Hepatocyte (in vitro differentiated cells): Measurements from ENCODE around the gene HOXD9. TPM values are rescaled to one million over a fixed set of nuclear protein-coding genes. Genes with fewer than 3 reads are reported as not detected.

Source experiments
- DNase-seq: peaks from one replicate; pipeline ENCODE4 v3.0.0-alpha.2; 2016; ENCODE audit warnings: low spot score
- H2AFZ ChIP-seq: fragments of 200-600 bp; sonication (generic); 2 replicates; pipeline ENCODE4 v1.6.0; 2016; ENCODE audit warnings: antibody characterized with exemption, mild to moderate bottlenecking
- H3K27ac ChIP-seq: fragments of 200-600 bp; sonication (generic); 2 replicates; pipeline ENCODE4 v1.5.1; 2016; ENCODE audit warnings: mild to moderate bottlenecking
- H3K27me3 ChIP-seq: fragments of 200-600 bp; sonication (generic); 2 replicates; pipeline ENCODE4 v1.6.1; 2016
- H3K36me3 ChIP-seq: fragments of 200-600 bp; sonication (generic); replicated peaks from 2 replicates; pipeline ENCODE4 v1.5.1; 2016; ENCODE audit warnings: low read depth; ENCODE audit not compliant: insufficient read depth
- H3K4me1 ChIP-seq: fragments of 200-600 bp; sonication (generic); 2 replicates; pipeline ENCODE4 v1.5.1; 2016; ENCODE audit warnings: mild to moderate bottlenecking, moderate library complexity; ENCODE audit not compliant: insufficient read depth
- H3K4me2 ChIP-seq: fragments of 200-600 bp; sonication (generic); 2 replicates; pipeline ENCODE4 v1.6.0; 2016
- H3K4me3 ChIP-seq: fragments of 200-600 bp; sonication (generic); 2 replicates; pipeline ENCODE4 v1.5.1; 2016; ENCODE audit warnings: mild to moderate bottlenecking
- H3K79me2 ChIP-seq: fragments of 200-600 bp; sonication (generic); 2 replicates; pipeline ENCODE4 v1.6.0; 2017; ENCODE audit warnings: mild to moderate bottlenecking
- H3K9me2 ChIP-seq: fragments of 200-600 bp; sonication (generic); replicated peaks from 2 replicates; pipeline ENCODE4 v1.6.0; 2017; ENCODE audit warnings: mild to moderate bottlenecking; ENCODE audit not compliant: insufficient read depth
- H3K9me3 ChIP-seq: fragments of 200-600 bp; sonication (generic); 2 replicates; pipeline ENCODE4 v1.5.1; 2016; ENCODE audit warnings: low read depth, mild to moderate bottlenecking
- H4K20me1 ChIP-seq: fragments of 200-600 bp; sonication (generic); 2 replicates; pipeline ENCODE4 v1.6.0; 2016; ENCODE audit warnings: mild to moderate bottlenecking; ENCODE audit not compliant: insufficient read depth, poor library complexity, severe bottlenecking
- CTCF ChIP-seq: fragments of 200-600 bp; sonication (generic); IDR thresholded peaks from 2 replicates; pipeline ENCODE4 v1.5.1; 2016; ENCODE audit warnings: antibody characterized with exemption, mild to moderate bottlenecking; ENCODE audit not compliant: poor library complexity
- EZH2 ChIP-seq: fragments of 200-600 bp; sonication (generic); IDR thresholded peaks from 2 replicates; pipeline ENCODE4 v1.6.1; 2016; ENCODE audit warnings: antibody characterized with exemption, mild to moderate bottlenecking, borderline replicate concordance
- EZH2phosphoT487 ChIP-seq: fragments of 200-600 bp; sonication (generic); IDR thresholded peaks from one replicate; pipeline ENCODE4 v1.6.1; 2018; ENCODE audit warnings: antibody characterized with exemption, mild to moderate bottlenecking, low read depth, moderate library complexity; ENCODE audit not compliant: unreplicated experiment, severe bottlenecking
- WGBS: methylation state at CpG from one replicate; pipeline ENCODE4 v1.1.6; 2016; ENCODE audit warnings: low lambda C conversion rate; ENCODE audit errors: missing lambda C conversion rate; 5-methylcytosine and 5-hydroxymethylcytosine counted together
- polyA plus RNA-seq: library from polyadenylated mRNA; unstranded; fragments of >200 nt; fragmentation: Nextera tagmentation; extraction: Ambion mirVana; gene quantifications from 2 replicates; pipeline ENCODE4 v1.2.1, GENCODE V29; 2016
- total RNA-seq: library from RNA; depleted of rRNA; stranded (reverse); fragments of >200 nt; gene quantifications from 2 replicates; pipeline ENCODE4 v1.2.3, GENCODE V29; 2014

HOXD9 gene
- total and polyA plus RNA-seq, 2 experiments from 2014 or later: 2.9 to 4.7 TPM

GRCh38 chr2:176155356-176156044 lies 33.0 kb downstream of the HOXD9 start:
- Histone ChIP-seq H3K36me3 (no peaks in the 10 kb centered on the region), H3K79me2 (no peaks in the 10 kb centered on the region), H3K27ac (no peak overlapping the region), H3K27me3 (peaks cover 98% of the 10 kb centered on the region), H3K9me2 (no peaks in the 10 kb centered on the region), H3K4me3 (no peak overlapping the region), H4K20me1 (no peaks in the 10 kb centered on the region), H3K4me1 (peaks cover 17% of the 10 kb centered on the region), H2AFZ (no peak overlapping the region), H3K9me3 (no peaks in the 10 kb centered on the region), H3K4me2 (no peak overlapping the region)
- no peak for DNase-seq
- WGBS: 23% methylated on average over 6 of the region's 6 CpGs
- TF ChIP-seq CTCF (no peak), EZH2 (no peak), EZH2phosphoT487 (no peak)

DNA sequence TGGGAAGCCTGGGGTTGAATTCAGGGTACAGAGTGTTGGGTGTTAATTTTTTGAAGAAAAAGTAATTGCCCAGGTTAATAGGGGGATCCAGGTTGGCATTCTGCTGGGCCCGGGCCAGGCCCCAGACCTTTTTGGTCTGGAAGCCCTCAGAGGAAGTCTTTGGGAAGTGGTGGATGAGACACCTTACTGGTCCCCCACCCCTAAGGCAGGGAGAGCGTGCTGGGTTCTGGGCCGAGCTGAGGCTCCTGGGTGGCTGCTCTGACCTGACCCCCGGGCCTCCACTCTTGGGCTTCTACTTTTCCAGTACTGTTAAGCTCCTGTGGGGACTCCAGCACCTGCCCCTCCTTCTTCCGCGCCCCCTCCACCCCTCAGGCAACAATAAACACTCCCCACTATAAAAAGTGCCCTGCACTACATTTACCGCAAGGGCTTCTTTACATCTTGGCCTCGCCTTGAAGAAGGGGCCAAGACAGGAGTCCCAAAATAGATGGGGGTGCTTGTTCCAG lies 33.8 kb downstream of the HOXD9 start:
- no peaks in the 10 kb centered on the region for H3K9me3 ChIP-seq
- TF ChIP-seq EZH2: no peak
- TF ChIP-seq EZH2phosphoT487: no peak
- no peak for TF ChIP-seq CTCF
- no peaks in the 10 kb centered on the region for H4K20me1 ChIP-seq
- no peak overlapping the region for H2AFZ ChIP-seq
- H3K4me2 ChIP-seq: no peak overlapping the region
- H3K27me3 ChIP-seq: peaks cover 98% of the 10 kb centered on the region
- H3K79me2 ChIP-seq: no peaks in the 10 kb centered on the region
- H3K9me2 ChIP-seq: no peaks in the 10 kb centered on the region
- no peak overlapping the region for H3K27ac ChIP-seq
- peaks cover 20% of the 10 kb centered on the region for H3K4me1 ChIP-seq
- no peaks in the 10 kb centered on the region for H3K36me3 ChIP-seq
- no peak overlapping the region for H3K4me3 ChIP-seq
- no peak for DNase-seq
- 26% methylated on average over 8 of the region's 8 CpGs for WGBS

DNA sequence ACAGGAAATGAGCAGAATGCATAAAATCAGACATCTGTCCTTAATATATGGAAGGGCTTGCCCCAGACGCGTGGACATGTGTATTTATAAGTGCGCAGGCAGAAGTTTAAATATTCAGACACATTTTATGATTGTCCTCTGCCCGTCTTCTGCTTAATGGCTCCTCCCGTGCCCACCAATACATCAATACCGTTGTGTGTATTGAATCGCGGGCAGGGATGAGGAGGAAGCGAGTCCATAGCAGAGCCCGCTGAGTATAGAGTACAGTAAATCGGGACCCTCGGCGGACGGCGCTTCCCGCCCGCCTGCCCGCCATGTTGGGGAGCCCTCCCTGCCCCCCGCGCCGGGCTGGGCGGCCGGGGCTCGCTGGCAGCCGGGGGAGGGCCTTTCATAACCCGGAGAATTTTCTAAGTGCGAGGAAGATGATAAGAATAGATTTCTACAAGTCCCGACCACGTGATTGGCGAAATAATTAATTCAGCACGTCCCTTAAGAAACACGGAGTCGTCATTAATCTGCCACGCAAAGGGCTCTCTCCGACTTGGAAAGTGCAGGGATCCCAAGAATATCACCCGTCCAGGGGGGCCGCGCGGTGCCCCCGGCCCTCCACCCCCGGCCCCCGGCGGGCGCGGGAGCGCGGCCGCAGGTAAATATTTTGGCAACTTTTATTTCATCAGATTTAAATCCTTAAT lies 34.4 kb downstream of the HOXD9 start, which contains the start of gene HOXD3:
TSS of gene HOXD3 (plus strand) at position 501 of the 692 bp plus-strand sequence. CDS start 11,808 bp downstream, outside the sequence.
- H4K20me1 ChIP-seq: no peaks in the 10 kb centered on the region
- H3K9me3 ChIP-seq: no peaks in the 10 kb centered on the region
- peaks cover 20% of the 10 kb centered on the region for H3K4me1 ChIP-seq
- DNase-seq: no peak
- WGBS: 6% methylated on average over 47 of the region's 48 CpGs
- H3K9me2 ChIP-seq: no peaks in the 10 kb centered on the region
- no peak within 1 kb of the TSS for H3K27ac ChIP-seq
- no peaks in the 10 kb centered on the region for H3K79me2 ChIP-seq
- peak within 1 kb of the TSS; percentile 35 for H2AFZ ChIP-seq
- TF ChIP-seq CTCF (no peak), EZH2phosphoT487 (peak; percentile 73), EZH2 (no peak)
- no peaks in the 10 kb centered on the region for H3K36me3 ChIP-seq
- peak within 1 kb of the TSS; percentile 68 for H3K4me2 ChIP-seq
- no peak within 1 kb of the TSS for H3K4me3 ChIP-seq
- H3K27me3 ChIP-seq: peaks cover 98% of the 10 kb centered on the region
